Keratinocyte (primary cell): ENCODE data around the gene SDK2. TPM values are rescaled to one million over a fixed set of nuclear protein-coding genes. Genes with fewer than 3 reads are reported as not detected.

Experiments used
- DNase-seq: peaks from one replicate; pipeline ENCODE4 v3.0.0-alpha.2; 2011; ENCODE audit warnings: low read depth, missing footprints, low spot score
- FAIRE-seq: peaks from 2 replicates; lab custom pipeline; 2011; peaks lifted over from hg19 to GRCh38; lab: Jason Lieb, UNC
- H2AFZ ChIP-seq: 2 replicates; pipeline ENCODE4 v1.6.0; 2012; ENCODE audit warnings: low read length, control low read depth, inconsistent platforms; ENCODE audit not compliant: control insufficient read depth
- H3K27ac ChIP-seq: 2 replicates; pipeline ENCODE4 v1.5.1; 2011; ENCODE audit warnings: low read length; ENCODE audit not compliant: control insufficient read depth, insufficient read depth
- H3K27me3 ChIP-seq: 3 replicates; pipeline ENCODE4 v1.6.0; 2011; ENCODE audit warnings: low read length; ENCODE audit not compliant: control insufficient read depth, insufficient read depth; ENCODE audit errors: extremely low read depth
- H3K36me3 ChIP-seq, 2 experiments: 2 replicates in 1 of 2; 3 replicates in 1 of 2; pipeline ENCODE4 v1.5.1; 2011; ENCODE audit warnings: low read length in 2 of 2, mild to moderate bottlenecking in 1 of 2; ENCODE audit not compliant: control insufficient read depth in 2 of 2, insufficient read depth in 2 of 2; ENCODE audit errors: extremely low read depth in 1 of 2
- H3K4me1 ChIP-seq: 3 replicates; pipeline ENCODE4 v1.5.1; 2011; ENCODE audit warnings: low read length; ENCODE audit not compliant: control insufficient read depth, insufficient read depth; ENCODE audit errors: extremely low read depth
- H3K4me2 ChIP-seq: 3 replicates; pipeline ENCODE4 v1.6.0; 2011; ENCODE audit warnings: low read depth, low read length; ENCODE audit not compliant: control insufficient read depth, insufficient read depth; ENCODE audit errors: extremely low read depth
- H3K4me3 ChIP-seq, 3 experiments: fragments of 200-600 bp in 1 of 3; sonication (generic) in 1 of 3; 2 replicates in 2 of 3; 3 replicates in 1 of 3; pipeline ENCODE4 v1.5.1; 2011 to 2016; ENCODE audit warnings: low read length in 3 of 3, mild to moderate bottlenecking in 3 of 3, control low read depth in 2 of 3, inconsistent platforms in 1 of 3, low read depth in 1 of 3, mixed read lengths in 1 of 3, mixed run types in 1 of 3, moderate library complexity in 1 of 3; ENCODE audit not compliant: control insufficient read depth in 2 of 3, insufficient read depth in 2 of 3; ENCODE audit errors: extremely low read depth in 1 of 3
- H3K79me2 ChIP-seq: 2 replicates; pipeline ENCODE4 v1.6.0; 2012; ENCODE audit warnings: low read length; ENCODE audit not compliant: control insufficient read depth, insufficient read depth
- H3K9ac ChIP-seq: 3 replicates; pipeline ENCODE4 v1.6.0; 2011; ENCODE audit warnings: low read length; ENCODE audit not compliant: control insufficient read depth, insufficient read depth; ENCODE audit errors: extremely low read depth
- H3K9me1 ChIP-seq: 3 replicates; pipeline ENCODE4 v1.6.0; 2011; ENCODE audit warnings: low read length; ENCODE audit not compliant: control insufficient read depth, insufficient read depth; ENCODE audit errors: extremely low read depth
- H3K9me3 ChIP-seq: 2 replicates; pipeline ENCODE4 v1.5.1; 2012; ENCODE audit warnings: low read depth, low read length; ENCODE audit not compliant: control insufficient read depth
- H4K20me1 ChIP-seq: 3 replicates; pipeline ENCODE4 v1.6.0; 2011; ENCODE audit warnings: low read length; ENCODE audit not compliant: control insufficient read depth, insufficient read depth; ENCODE audit errors: extremely low read depth
- CTCF ChIP-seq, 3 experiments: IDR thresholded peaks in 1 of 3; conservative IDR thresholded peaks in 1 of 3; optimal IDR thresholded peaks in 1 of 3; 2 replicates in 2 of 3; 3 replicates in 1 of 3; pipeline versions ENCODE3 to v1.5.1; 2011; ENCODE audit warnings: low read length in 3 of 3, mild to moderate bottlenecking in 3 of 3, moderate library complexity in 2 of 3, control low read depth in 1 of 3, inconsistent platforms in 1 of 3; ENCODE audit not compliant: insufficient read depth in 2 of 3; ENCODE audit errors: extremely low read depth in 1 of 3
- EZH2 ChIP-seq: IDR thresholded peaks from one replicate; pipeline ENCODE4 v1.6.1; 2012; ENCODE audit warnings: inconsistent platforms, mild to moderate bottlenecking, low read length, moderate library complexity
- dilution Hi-C: fragments of 300-500 bp; cut with MboI; formaldehyde crosslinking; loops from one replicate; pipeline ENCODE4 v1.7.0; 2020; ENCODE audit warnings: low sequenced_read_pairs; ENCODE audit not compliant: extremely low pct_ligation_motif_present
- polyA plus RNA-seq, 5 experiments: library from polyadenylated mRNA; depleted of rRNA in 3 of 5; stranded (reverse) in 3 of 5; stranded (forward) in 1 of 5; unstranded in 1 of 5; fragments of >200 nt; gene quantifications; 1 replicate in 1 of 5; 2 replicates in 3 of 5; 3 replicates in 1 of 5; pipeline versions ENCODE4 v1.2.1 to v1.2.3, GENCODE V29; 2011 to 2012; ENCODE audit warnings: missing spikeins in 2 of 5, low read depth in 1 of 5, low replicate concordance in 1 of 5

Gene SDK2
- polyA plus RNA-seq, 1 donor (not counting 4 experiments of a cell fraction or from before 2014, with no cell fraction given): 1.8 TPM

- dilution Hi-C loops: no loop called here
- H3K4me1 ChIP-seq: peaks cover 9% of the 10 kb centered on the region
- no peaks in the 10 kb centered on the region for H3K9me3 ChIP-seq
- no peaks in the 10 kb centered on the region for H3K9me1 ChIP-seq
- no peak for FAIRE-seq
- no peak for DNase-seq
- H3K9ac ChIP-seq: no peak overlapping the region
- TF ChIP-seq CTCF (optimal IDR thresholded peaks at IDR 0.05 in 1 of 3, IDR thresholded peaks at IDR 0.05 in 1 of 3, conservative IDR thresholded peaks at IDR 0.05 in 1 of 3; ENCODE audit: extremely low read depth in 1 of 3, insufficient read depth in 2 of 3, low read length in 3 of 3): no peak
- TF ChIP-seq EZH2: no peak
- H3K27ac ChIP-seq: no peak overlapping the region
- H4K20me1 ChIP-seq: no peaks in the 10 kb centered on the region
- H2AFZ ChIP-seq: no peak overlapping the region
- no peaks in the 10 kb centered on the region for H3K27me3 ChIP-seq
- H3K4me3 ChIP-seq: no peak overlapping the region
- H3K79me2 ChIP-seq: no peaks in the 10 kb centered on the region
- H3K4me2 ChIP-seq: no peak overlapping the region
- H3K36me3 ChIP-seq: no peaks in the 10 kb centered on the region
Measured at GRCh38 chr17:73356561-73357170, 287.6 kb downstream of the SDK2 start.

GRCh38 chr17:73354423-73355284 lies 289.6 kb downstream of the SDK2 start:
- DNase-seq (no peak), FAIRE-seq (no peak)
- dilution Hi-C loops: no loop called here

More at GRCh38 chr17:73354423-73355284, 289.6 kb downstream of the SDK2 start:
- Histone ChIP-seq H3K27ac (no peak overlapping the region), H3K4me1 (peaks cover 3% of the 10 kb centered on the region), H3K9me1 (no peaks in the 10 kb centered on the region), H3K79me2 (no peaks in the 10 kb centered on the region), H3K9ac (no peak overlapping the region), H3K27me3 (no peaks in the 10 kb centered on the region), H3K4me2 (no peak overlapping the region), H3K36me3 (no peaks in the 10 kb centered on the region), H3K9me3 (no peaks in the 10 kb centered on the region), H4K20me1 (no peaks in the 10 kb centered on the region), H3K4me3 (no peak overlapping the region), H2AFZ (no peak overlapping the region)
- TF ChIP-seq CTCF (optimal IDR thresholded peaks at IDR 0.05 in 1 of 3, IDR thresholded peaks at IDR 0.05 in 1 of 3, conservative IDR thresholded peaks at IDR 0.05 in 1 of 3; ENCODE audit: extremely low read depth in 1 of 3, insufficient read depth in 2 of 3, low read length in 3 of 3) (no peak), EZH2 (no peak)
